Stimulated activated effector memory CD8-positive, alpha-beta T cell treated with anti-CD3 and anti-CD28 coated beads, Interleukin-12 subunit alpha, Interleukin-12 subunit beta, amount 100 ng/mL, for 72 hours (primary cell): ENCODE data around the gene PGLYRP4.
"Not testable (repeated sequence)": the region's sequence is repeated elsewhere in the genome, so short reads cannot be mapped to it uniquely, and the experiment has no call there.

Experiments
- ATAC-seq: fragments of 150-1000 bp; cut with Tn5 transposase; 2 replicates; pipeline ENCODE4 v1.10.0; 2021
- DNase-seq, 2 donors: peaks; one replicate each; pipeline ENCODE4 v3.0.0; 2021 to 2022; ENCODE audit warnings: low spot score in 2 of 2
- H3K27ac Mint-ChIP-seq: one replicate; pipeline ENCODE4 v1.8.0; 2022; ENCODE audit warnings: mild to moderate bottlenecking, mixed read lengths
- H3K36me3 Mint-ChIP-seq: one replicate; pipeline ENCODE4 v1.8.0; 2022; ENCODE audit warnings: mild to moderate bottlenecking, mixed read lengths
- H3K4me1 Mint-ChIP-seq: one replicate; pipeline ENCODE4 v1.8.0; 2022; ENCODE audit warnings: mixed read lengths
- H3K4me3 Mint-ChIP-seq: one replicate; pipeline ENCODE4 v1.8.0; 2022; ENCODE audit warnings: mild to moderate bottlenecking, mixed read lengths
- H3K9me3 Mint-ChIP-seq: one replicate; pipeline ENCODE4 v1.8.0; 2022; ENCODE audit warnings: mixed read lengths

PGLYRP4 gene

GRCh38 chr1:153353226-153353947, 4.7 kb upstream of the PGLYRP4 start:
- H3K4me1 Mint-ChIP-seq, result peaks cover 9% of the 10 kb centered on the region
- H3K27ac Mint-ChIP-seq, result no peak overlapping the region
- H3K36me3 Mint-ChIP-seq, result no peaks in the 10 kb centered on the region
- ATAC-seq, result no peak
- no peaks in the 10 kb centered on the region for H3K9me3 Mint-ChIP-seq
- no peak overlapping the region for H3K4me3 Mint-ChIP-seq
- DNase-seq, result peak in 1 of 2 donors; percentile 46

DNA sequence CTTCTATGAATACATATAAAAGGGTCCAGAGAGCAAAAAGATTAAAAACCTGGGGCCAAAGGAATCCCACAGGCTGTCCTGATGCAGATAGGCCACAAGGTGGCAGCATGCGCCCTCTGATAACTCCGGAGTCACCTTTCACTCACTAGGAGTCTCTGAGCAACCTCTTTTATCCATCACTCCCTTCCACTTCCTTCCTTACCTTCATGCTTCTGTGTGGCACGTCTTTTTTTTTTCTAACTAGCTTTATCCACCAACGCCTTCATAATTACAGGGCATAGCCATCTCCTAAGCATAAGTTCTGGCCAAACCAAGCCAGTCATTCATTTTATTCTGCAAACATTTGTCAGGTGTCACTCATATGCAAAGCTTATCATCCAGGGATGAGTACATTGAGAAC, 3.9 kb upstream of the PGLYRP4 start:
- H3K36me3 Mint-ChIP-seq, result no peaks in the 10 kb centered on the region
- H3K4me1 Mint-ChIP-seq, result no peaks in the 10 kb centered on the region
- no peaks in the 10 kb centered on the region for H3K9me3 Mint-ChIP-seq
- no peak overlapping the region for H3K4me3 Mint-ChIP-seq
- DNase-seq (peak; percentile 29 to 70), ATAC-seq (peak; percentile 57)
- H3K27ac Mint-ChIP-seq, result no peak overlapping the region

- Mint-ChIP-seq H3K36me3 (no peaks in the 10 kb centered on the region), H3K4me1 (peaks cover 12% of the 10 kb centered on the region), H3K27ac (no peak overlapping the region), H3K9me3 (no peaks in the 10 kb centered on the region), H3K4me3 (no peak overlapping the region)
- no peak for ATAC-seq
- peak in 1 of 2 donors; percentile 26 for DNase-seq
Observed at GRCh38 chr1:153350321-153350957, 1.8 kb upstream of the PGLYRP4 start.

DNA sequence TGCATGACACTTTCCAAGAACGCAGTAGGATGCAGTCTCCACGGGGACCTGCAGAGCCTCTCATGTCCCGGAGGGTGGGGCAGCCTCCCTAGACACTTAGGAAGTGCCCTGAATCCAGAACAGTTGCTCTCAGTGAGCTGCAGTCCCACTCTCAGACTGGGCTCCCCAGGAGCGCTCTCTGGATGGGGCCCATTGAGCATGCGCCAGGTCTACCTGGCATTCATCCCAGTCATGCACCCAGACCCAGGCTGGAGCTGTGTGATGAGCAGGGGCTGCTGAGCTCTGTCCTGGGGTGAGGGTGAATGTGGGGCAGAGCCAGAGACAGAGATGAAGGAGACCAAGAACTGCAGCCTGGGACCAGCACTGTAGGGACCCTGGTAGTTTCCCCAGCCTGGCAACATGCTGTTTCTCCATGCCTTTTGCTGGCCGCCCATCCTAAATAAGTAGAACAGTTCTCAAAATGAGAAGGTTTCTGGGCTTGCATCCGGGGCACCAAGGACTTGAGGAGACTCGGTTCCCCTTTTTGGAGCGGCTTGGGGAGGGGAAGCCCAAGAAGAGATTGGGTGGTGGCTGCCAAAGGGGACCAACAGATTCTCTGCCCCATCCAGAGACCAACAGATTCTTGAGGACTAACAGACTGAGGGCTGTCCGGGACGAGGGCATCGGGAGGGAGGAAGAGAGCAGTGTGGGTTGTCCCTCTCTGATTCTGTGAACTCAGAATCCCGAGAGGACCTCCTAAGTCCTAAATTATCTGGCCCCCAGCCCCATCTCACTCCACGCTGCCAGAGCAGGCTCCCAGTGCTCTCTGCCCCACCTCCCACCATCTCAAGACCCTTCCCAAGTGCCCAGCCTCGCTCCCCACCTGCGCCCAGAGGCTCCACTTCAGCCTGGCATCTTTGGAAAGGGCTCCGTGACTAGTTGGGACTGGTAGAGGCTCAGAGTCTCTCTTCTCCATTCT, 1.0 kb upstream of the PGLYRP4 start:
- no peak overlapping the region for H3K4me3 Mint-ChIP-seq
- H3K36me3 Mint-ChIP-seq, result no peaks in the 10 kb centered on the region
- H3K4me1 Mint-ChIP-seq, result peaks cover 19% of the 10 kb centered on the region
- H3K9me3 Mint-ChIP-seq, result no peaks in the 10 kb centered on the region
- ATAC-seq (no peak), DNase-seq (peak in 1 of 2 donors; percentile 40)
- H3K27ac Mint-ChIP-seq, result no peak overlapping the region

GRCh38 chr1:153347856-153348255, 785 bp downstream of the PGLYRP4 start:
- Mint-ChIP-seq H3K36me3 (no peaks in the 10 kb centered on the region), H3K9me3 (no peaks in the 10 kb centered on the region), H3K27ac (no peak overlapping the region), H3K4me3 (no peak overlapping the region), H3K4me1 (peaks cover 25% of the 10 kb centered on the region)
- DNase-seq, result peak in 1 of 2 donors; percentile 36
- no peak for ATAC-seq

DNA sequence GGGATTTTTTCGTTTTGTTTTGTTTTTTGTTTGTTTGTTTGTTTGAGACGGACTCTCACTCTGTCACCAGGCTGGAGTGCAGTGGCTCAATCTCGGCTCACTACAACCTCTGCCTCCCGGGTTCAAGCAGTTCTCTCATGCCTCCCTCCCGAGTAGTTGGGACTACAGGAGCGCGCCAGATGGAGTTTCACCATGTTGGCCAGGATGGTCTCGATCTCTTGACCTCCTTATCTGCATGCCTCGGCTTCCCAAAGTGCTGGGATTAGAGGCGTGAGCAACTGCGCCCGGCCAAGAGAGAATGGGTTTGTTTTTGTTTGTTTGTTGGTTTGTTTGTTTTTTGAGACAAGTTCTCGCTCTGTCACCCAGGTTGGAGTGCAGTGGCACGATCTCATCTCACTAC, 1.6 kb downstream of the PGLYRP4 start:
- H3K36me3 Mint-ChIP-seq, H3K4me3 Mint-ChIP-seq, H3K27ac Mint-ChIP-seq, H3K9me3 Mint-ChIP-seq, ATAC-seq: not testable (repeated sequence)
- H3K4me1 Mint-ChIP-seq, result peaks cover 25% of the 10 kb centered on the region
- DNase-seq, result peak in 1 of 2 donors; percentile 28

DNA sequence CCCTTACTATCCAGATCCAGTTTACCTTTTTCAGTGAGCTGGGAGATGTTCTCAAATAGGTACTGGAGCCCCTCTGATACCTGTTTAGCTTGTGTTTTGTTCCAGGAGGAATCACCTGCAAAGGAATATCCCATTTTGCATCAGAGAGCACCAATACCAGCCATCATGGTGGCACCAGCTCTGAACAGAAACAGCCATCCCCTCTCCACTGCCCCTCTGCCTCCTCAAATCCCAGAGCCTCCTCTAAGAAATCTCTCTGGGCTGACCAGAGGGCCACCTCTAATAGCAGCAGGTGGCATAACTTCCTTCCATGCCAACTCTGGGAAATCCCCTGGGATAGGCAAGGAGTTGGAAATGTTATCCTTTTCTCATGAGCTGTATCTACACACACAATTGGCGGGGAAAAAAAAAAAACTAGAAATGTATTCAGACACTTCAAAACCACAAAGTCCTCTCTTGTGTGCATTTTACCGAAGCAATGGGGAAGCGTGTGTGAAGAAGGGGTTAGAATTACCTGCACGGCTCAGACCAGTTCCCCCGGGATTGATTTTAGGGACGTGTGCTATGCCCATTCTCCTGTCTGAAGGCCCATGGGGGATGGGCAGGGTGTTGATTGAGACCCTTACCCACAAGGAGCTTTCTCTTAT, 2.4 kb downstream of the PGLYRP4 start:
- ATAC-seq (no peak), DNase-seq (peak in 1 of 2 donors; percentile 42)
- H3K27ac Mint-ChIP-seq, result no peak overlapping the region
- no peaks in the 10 kb centered on the region for H3K36me3 Mint-ChIP-seq
- peaks cover 25% of the 10 kb centered on the region for H3K4me1 Mint-ChIP-seq
- no peaks in the 10 kb centered on the region for H3K9me3 Mint-ChIP-seq
- H3K4me3 Mint-ChIP-seq, result peak overlapping the region; percentile 4

DNA sequence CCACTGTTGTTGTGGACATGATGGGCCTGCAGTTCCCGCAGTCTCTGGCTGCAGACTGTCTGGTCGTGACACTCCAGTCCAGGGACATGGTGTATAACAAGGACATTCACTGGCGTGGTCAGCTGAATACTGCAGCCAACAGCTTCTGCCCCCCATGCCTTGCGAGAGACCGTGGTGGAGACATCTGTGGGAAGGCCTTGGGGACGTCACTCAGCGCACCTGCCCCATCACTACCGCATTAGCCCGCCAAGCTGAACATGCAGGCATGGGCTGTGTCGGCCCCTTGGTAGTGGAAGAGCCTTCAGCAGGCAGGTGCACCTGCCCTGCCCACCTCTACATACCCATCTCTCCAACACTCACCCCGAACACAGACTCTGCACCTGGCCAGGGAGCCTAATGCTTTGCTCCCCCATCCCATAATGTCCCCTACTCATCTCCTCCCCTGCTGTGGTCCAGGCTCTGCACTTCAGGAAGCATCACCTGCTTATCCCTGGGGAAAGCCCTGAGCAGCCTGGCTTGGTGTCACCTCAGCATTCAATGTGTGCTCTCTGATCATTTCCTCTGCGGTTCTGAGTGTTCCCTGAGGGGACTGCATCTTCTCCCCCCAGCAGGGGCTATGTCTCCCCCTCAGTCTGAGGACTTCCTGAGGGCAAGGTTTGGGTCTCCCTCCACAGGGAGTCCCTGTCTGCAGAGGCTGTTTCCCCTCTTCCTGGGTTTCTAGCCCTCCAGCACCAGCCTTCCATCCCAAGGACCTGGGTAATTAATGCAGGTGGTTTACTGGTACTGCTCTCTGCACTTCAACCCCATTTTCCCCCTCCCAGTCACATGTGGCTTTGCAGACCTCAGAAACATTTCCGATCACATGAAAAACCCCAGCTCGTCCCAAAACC, 3.2 kb downstream of the PGLYRP4 start:
- Mint-ChIP-seq H3K9me3 (no peaks in the 10 kb centered on the region), H3K36me3 (no peaks in the 10 kb centered on the region), H3K4me1 (peaks cover 25% of the 10 kb centered on the region), H3K27ac (no peak overlapping the region), H3K4me3 (peak overlapping the region; percentile 4)
- ATAC-seq (no peak), DNase-seq (peak in 1 of 2 donors; percentile 48)

GRCh38 chr1:153344718-153345025, 4.0 kb downstream of the PGLYRP4 start:
- Mint-ChIP-seq H3K9me3 (no peaks in the 10 kb centered on the region), H3K27ac (no peak overlapping the region), H3K4me3 (no peak overlapping the region), H3K36me3 (no peaks in the 10 kb centered on the region), H3K4me1 (peaks cover 25% of the 10 kb centered on the region)
- DNase-seq, result no peak
- no peak for ATAC-seq

DNA sequence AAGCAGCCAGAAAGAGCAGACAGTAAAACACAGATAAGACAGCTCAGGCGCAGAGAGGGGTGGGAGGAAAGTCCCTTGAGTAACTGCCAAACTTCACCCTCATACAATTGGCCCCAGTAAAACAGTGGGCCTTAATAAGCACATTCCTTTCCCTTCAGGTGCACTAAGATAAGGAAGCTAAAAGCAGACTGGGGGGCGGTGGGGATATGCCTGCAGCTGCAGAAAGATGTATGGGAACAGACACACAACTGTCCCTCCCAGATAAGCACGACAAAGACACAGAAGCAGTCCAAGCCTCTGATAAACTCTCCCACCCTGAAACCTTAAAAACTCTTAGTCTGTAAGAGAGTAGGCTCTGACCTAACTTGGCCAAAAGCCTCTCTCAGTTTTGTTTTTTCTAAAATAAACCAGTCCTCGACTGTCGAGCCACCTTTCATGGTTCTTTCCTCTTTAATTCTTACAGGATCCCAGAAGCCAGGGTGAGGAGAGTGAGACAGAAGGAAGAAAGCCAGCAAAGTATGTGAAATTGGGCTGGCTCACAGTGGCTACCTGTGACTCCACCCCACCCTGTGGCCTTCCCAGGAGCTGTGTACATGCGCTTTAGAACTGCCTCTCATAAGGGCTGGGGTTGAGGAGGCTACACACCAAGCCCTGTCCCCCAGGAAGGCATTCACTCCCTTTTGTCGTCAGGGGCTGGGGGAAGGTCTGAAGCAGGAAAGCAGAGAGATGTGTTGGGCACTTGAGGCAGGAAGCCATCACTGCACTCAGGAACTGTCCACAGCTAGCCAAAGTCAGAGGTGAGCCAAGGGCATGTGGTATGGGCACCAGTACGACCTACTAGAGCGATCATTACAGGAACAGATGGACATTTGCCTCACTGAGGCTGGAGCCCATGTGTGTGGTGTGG, 4.6 kb downstream of the PGLYRP4 start:
- no peak for ATAC-seq
- peaks cover 25% of the 10 kb centered on the region for H3K4me1 Mint-ChIP-seq
- peak in 1 of 2 donors; percentile 39 for DNase-seq
- H3K4me3 Mint-ChIP-seq, result no peak overlapping the region
- H3K36me3 Mint-ChIP-seq, result no peaks in the 10 kb centered on the region
- H3K27ac Mint-ChIP-seq, result no peak overlapping the region
- no peaks in the 10 kb centered on the region for H3K9me3 Mint-ChIP-seq

- ATAC-seq (no peak), DNase-seq (no peak)
- H3K9me3 Mint-ChIP-seq, result no peaks in the 10 kb centered on the region
- no peak overlapping the region for H3K4me3 Mint-ChIP-seq
- no peaks in the 10 kb centered on the region for H3K36me3 Mint-ChIP-seq
- peaks cover 25% of the 10 kb centered on the region for H3K4me1 Mint-ChIP-seq
- H3K27ac Mint-ChIP-seq, result no peak overlapping the region
Observed at GRCh38 chr1:153343040-153343681, 5.5 kb downstream of the PGLYRP4 start.

DNA sequence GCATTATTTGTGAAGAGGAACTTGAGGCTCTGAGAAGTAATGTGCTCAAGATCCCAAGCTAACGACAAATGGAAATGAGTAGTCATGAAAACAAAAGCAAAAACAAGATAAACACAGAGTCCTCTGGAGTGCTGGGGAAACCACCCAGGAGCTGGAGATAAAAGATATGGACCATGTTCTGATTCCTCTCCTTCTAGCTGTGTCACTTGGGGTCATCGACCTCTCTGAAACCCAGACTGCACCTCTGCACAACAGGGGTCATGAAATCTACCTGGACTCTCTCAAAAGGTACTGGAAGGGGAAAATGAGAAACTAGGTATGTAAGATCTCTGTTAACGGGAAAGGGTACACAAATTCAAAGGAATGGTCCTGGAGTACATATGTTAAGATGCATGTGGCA, 6.5 kb downstream of the PGLYRP4 start:
- peaks cover 25% of the 10 kb centered on the region for H3K4me1 Mint-ChIP-seq
- ATAC-seq, result no peak
- no peaks in the 10 kb centered on the region for H3K9me3 Mint-ChIP-seq
- no peak overlapping the region for H3K27ac Mint-ChIP-seq
- H3K4me3 Mint-ChIP-seq, result no peak overlapping the region
- no peak for DNase-seq
- H3K36me3 Mint-ChIP-seq, result no peaks in the 10 kb centered on the region

DNA sequence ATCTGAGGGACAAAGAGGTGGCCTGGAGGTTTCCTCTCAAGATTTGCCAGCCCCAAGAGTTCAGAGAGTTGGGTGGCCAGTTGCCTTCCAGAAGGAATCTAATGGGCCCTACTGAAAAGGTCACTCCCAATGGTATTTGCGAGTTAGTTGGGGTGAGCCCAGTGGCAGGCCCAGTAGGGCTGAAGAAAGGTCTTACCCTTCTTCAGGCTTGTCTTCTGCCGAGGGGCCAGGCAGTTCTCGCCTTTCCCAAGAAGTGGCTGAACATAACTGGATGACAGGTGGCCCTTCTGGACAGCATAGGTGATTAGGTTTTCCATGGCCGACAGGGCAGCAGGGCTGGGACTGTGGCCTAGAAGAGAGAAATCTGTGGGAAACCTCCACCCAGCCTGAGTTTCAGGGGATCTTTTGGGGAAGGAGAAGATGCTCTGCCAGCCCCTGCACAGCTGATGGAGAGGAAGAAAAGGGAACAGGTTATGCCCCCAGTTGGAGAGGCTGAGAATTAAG, 7.2 kb downstream of the PGLYRP4 start:
- Mint-ChIP-seq H3K36me3 (no peaks in the 10 kb centered on the region), H3K4me3 (no peak overlapping the region), H3K4me1 (peaks cover 23% of the 10 kb centered on the region), H3K9me3 (no peaks in the 10 kb centered on the region), H3K27ac (no peak overlapping the region)
- ATAC-seq (no peak), DNase-seq (peak in 1 of 2 donors; percentile 38)
